K562 (cell line): ENCODE results near the gene UBE2E2. TPM values are rescaled to one million over a fixed set of nuclear protein-coding genes. Genes with fewer than 3 reads are reported as not detected.

ENCODE experiments used
- ATAC-seq: fragments of 200-7000 bp; cut with Tn5 transposase; 3 replicates; pipeline ENCODE4 v1.9.1; 2020; ENCODE audit warnings: moderate library complexity
- BruUV-seq: library from RNA; stranded (reverse); fragments of 400-500 nt; replicated peaks from 2 replicates; lab custom pipeline; 2021; lab: Mats Ljungman, UMichigan
- CTCF ChIA-PET: fragments of 300-600 bp; formaldehyde crosslinking; extraction: SDS; loops from one replicate; lab custom pipeline; 2021; ENCODE audit warnings: low intra/inter-chr PET ratio; lab: Yijun Ruan, JAX
- POLR2A ChIA-PET: fragments of 300-600, 350-650 bp; sonication (Branson Sonifier 250); formaldehyde crosslinking; extraction: SDS; loops from one replicate; lab custom pipeline; 2021; ENCODE audit warnings: antibody characterized with exemption, inconsistent platforms; lab: Yijun Ruan, JAX
- DNase-seq, 4 experiments: peaks; one replicate each; pipeline versions ENCODE4 v3.0.0 to v3.0.0-alpha.2; 2011 to 2018; ENCODE audit warnings: low spot score in 3 of 4, mixed read lengths in 3 of 4; ENCODE audit errors: extremely low read depth in 1 of 4
- FAIRE-seq: peaks from 2 replicates; lab custom pipeline; 2011; peaks lifted over from hg19 to GRCh38; lab: Jason Lieb, UNC
- H2AFZ ChIP-seq: 2 replicates; pipeline ENCODE4 v1.6.0; 2011; ENCODE audit warnings: low read depth, low read length, control low read depth, inconsistent platforms
- H3K27ac ChIP-seq: fragments of 200-600 bp; 3 replicates; pipeline ENCODE4 v1.8.0; 2011; ENCODE audit warnings: low read depth, mild to moderate bottlenecking, control low read depth, inconsistent platforms, low read length, moderate library complexity, mixed read lengths; ENCODE audit errors: extremely low read depth
- H3K27me3 ChIP-seq, 2 experiments: fragments of 300-600 bp in 1 of 2; 2 replicates in 1 of 2; 3 replicates in 1 of 2; pipeline versions ENCODE4 v1.6.0 to v1.8.0; 2011; ENCODE audit warnings: inconsistent platforms in 2 of 2, low read length in 2 of 2, mild to moderate bottlenecking in 1 of 2, mixed read lengths in 1 of 2, moderate library complexity in 1 of 2; ENCODE audit not compliant: control insufficient read depth in 2 of 2, insufficient read depth in 2 of 2
- H3K36me3 ChIP-seq: fragments of 300-600 bp; 3 replicates; pipeline ENCODE4 v1.8.0; 2011; ENCODE audit warnings: mild to moderate bottlenecking, low read length, inconsistent platforms; ENCODE audit not compliant: control insufficient read depth, insufficient read depth
- H3K4me1 ChIP-seq, 2 experiments: fragments of 200-600 bp in 1 of 2; replicated peaks in 1 of 2; 2 replicates in 1 of 2; 3 replicates in 1 of 2; pipeline versions ENCODE4 v1.5.1 to v1.8.0; 2011; ENCODE audit warnings: inconsistent platforms in 2 of 2, low read length in 2 of 2, mild to moderate bottlenecking in 1 of 2, mixed read lengths in 1 of 2, moderate library complexity in 1 of 2; ENCODE audit not compliant: control insufficient read depth in 2 of 2, insufficient read depth in 2 of 2
- H3K4me2 ChIP-seq: 2 replicates; pipeline ENCODE4 v1.6.1; 2011; ENCODE audit warnings: low read length, control low read depth, inconsistent platforms, mixed read lengths; ENCODE audit not compliant: insufficient read depth
- H3K4me3 ChIP-seq: fragments of 200-600 bp; sonication (generic), shearing (Covaris generic); 2 replicates; pipeline ENCODE4 v1.5.1; 2016; ENCODE audit warnings: control low read depth, inconsistent platforms
- H3K79me2 ChIP-seq: fragments of 200-600 bp; 3 replicates; pipeline ENCODE4 v1.8.0; 2011; ENCODE audit warnings: low read length, inconsistent platforms; ENCODE audit not compliant: control insufficient read depth, insufficient read depth
- H3K9ac ChIP-seq, 2 experiments: 2 replicates each; pipeline versions ENCODE4 v1.6.0 to v1.6.1; 2011; ENCODE audit warnings: low read depth in 2 of 2, low read length in 2 of 2, control low read depth in 1 of 2, inconsistent platforms in 1 of 2, mild to moderate bottlenecking in 1 of 2, mixed read lengths in 1 of 2; ENCODE audit not compliant: insufficient read depth in 1 of 2
- H3K9me1 ChIP-seq: one replicate; pipeline ENCODE4 v1.6.0; 2011; ENCODE audit warnings: inconsistent platforms, mild to moderate bottlenecking, low read length, moderate library complexity; ENCODE audit not compliant: control insufficient read depth, insufficient read depth
- H3K9me3 ChIP-seq: replicated peaks from 2 replicates; pipeline ENCODE4 v1.5.1; 2011; ENCODE audit warnings: low read depth, low read length, inconsistent platforms; ENCODE audit not compliant: control insufficient read depth, insufficient read depth
- H4K20me1 ChIP-seq: replicated peaks from 2 replicates; pipeline ENCODE4 v1.6.1; 2011; ENCODE audit warnings: low read length, inconsistent platforms, mixed read lengths; ENCODE audit not compliant: control insufficient read depth, insufficient read depth
- CUX1 ChIP-seq: fragments of 200-800 bp; sonication (Bioruptor generic); IDR thresholded peaks from 2 replicates; pipeline ENCODE4 v1.6.1; 2016; ENCODE audit warnings: missing genetic modification characterization, missing compliant biosample characterization
- FIP1L1 ChIP-seq: fragments of 200-400 bp; formaldehyde crosslinking; IDR thresholded peaks from 2 replicates; pipeline ENCODE4 v1.6.1; 2018; ENCODE audit warnings: mild to moderate bottlenecking, low read depth, low read length; ENCODE audit not compliant: poor library complexity, severe bottlenecking
- HNRNPUL1 ChIP-seq: fragments of 200-400 bp; formaldehyde crosslinking; IDR thresholded peaks from 2 replicates; pipeline ENCODE4 v1.6.1; 2017; ENCODE audit warnings: low read length
- KDM2B ChIP-seq: fragments of 250-450 bp; sonication (Bioruptor Pico); IDR thresholded peaks from 2 replicates; pipeline ENCODE4 v1.8.0; 2021; ENCODE audit warnings: mild to moderate bottlenecking, moderate library complexity
- MCM5 ChIP-seq: fragments of 450-650 bp; IDR thresholded peaks from 2 replicates; pipeline ENCODE4 v1.6.1; 2016; ENCODE audit warnings: low read depth
- MEF2A ChIP-seq: IDR thresholded peaks from 2 replicates; pipeline ENCODE4 v1.6.1; 2011; ENCODE audit warnings: low read depth, mild to moderate bottlenecking, low read length, moderate library complexity; ENCODE audit not compliant: control insufficient read depth
- MTF1 ChIP-seq: fragments of 250-450 bp; sonication (Bioruptor Pico); IDR thresholded peaks from 2 replicates; pipeline ENCODE4 v1.9.0; 2021; ENCODE audit warnings: moderate library complexity, mild to moderate bottlenecking, inconsistent platforms, borderline replicate concordance
- MYNN ChIP-seq, 2 experiments: sonication (generic); formaldehyde crosslinking in 1 of 2; IDR thresholded peaks; 2 replicates each; pipeline versions ENCODE4 v1.5.0 to v1.6.1; 2016 to 2020; ENCODE audit warnings: antibody characterized with exemption in 1 of 2, missing genetic modification reagents in 1 of 2
- PHB2 ChIP-seq: fragments of 450-650 bp; IDR thresholded peaks from 2 replicates; pipeline ENCODE4 v1.6.1; 2017; ENCODE audit warnings: low read depth
- POLR3G ChIP-seq: IDR thresholded peaks from 2 replicates; pipeline ENCODE4 v1.6.1; 2011; ENCODE audit not compliant: insufficient read length, insufficient replicate concordance; ENCODE audit errors: extremely low read depth
- PTBP1 ChIP-seq: fragments of 200-400 bp; formaldehyde crosslinking; IDR thresholded peaks from 2 replicates; pipeline ENCODE4 v1.6.1; 2017; ENCODE audit warnings: low read depth, low read length
- RNF2 ChIP-seq: sonication (generic); IDR thresholded peaks from 2 replicates; pipeline ENCODE4 v1.6.1; 2016
- SREBF2 ChIP-seq: sonication (generic); formaldehyde crosslinking; IDR thresholded peaks from 2 replicates; pipeline ENCODE4 v1.4.0; 2020; ENCODE audit warnings: mild to moderate bottlenecking, missing genetic modification reagents
- ZBTB9 ChIP-seq: fragments of 450-650 bp; formaldehyde crosslinking; IDR thresholded peaks from 2 replicates; pipeline ENCODE4 v1.4.0; 2020; ENCODE audit warnings: mild to moderate bottlenecking, moderate library complexity
- ZC3H11A ChIP-seq: IDR thresholded peaks from 2 replicates; pipeline ENCODE4 v1.6.1; 2012; ENCODE audit warnings: low read depth, low read length, improper control_type of control experiment
- ZKSCAN1 ChIP-seq: fragments of 150-350 bp; IDR thresholded peaks from 2 replicates; pipeline ENCODE4 v1.6.1; 2016; ENCODE audit warnings: low read depth, low read length
- ZNF24 ChIP-seq: fragments of 450-650 bp; IDR thresholded peaks from 2 replicates; pipeline ENCODE4 v1.6.1; 2016
- WGBS: fragments of 100-300 bp; shearing (Covaris generic); methylation state at CpG from one replicate; pipeline ENCODE4 v1.1.6; 2016; ENCODE audit warnings: low coverage, mixed read lengths; ENCODE audit not compliant: insufficient coverage; ENCODE audit errors: missing lambda C conversion rate; 5-methylcytosine and 5-hydroxymethylcytosine counted together
- in situ Hi-C: fragments of 300-500 bp; cut with MboI; formaldehyde crosslinking; loops from 4 replicates; pipeline ENCODE4 v1.15.0; 2018; ENCODE audit warnings: inconsistent platforms, mixed read lengths
- intact Hi-C: fragments of 100-400 bp; cut with micrococcal nuclease; formaldehyde crosslinking; loops from 2 replicates; pipeline ENCODE4 v1.14.2; 2022
- polyA plus RNA-seq, 8 experiments: library from polyadenylated mRNA; depleted of rRNA in 4 of 8; stranded (reverse) in 5 of 8; unstranded in 3 of 8; fragments of >200 nt; fragmentation: Nextera tagmentation in 2 of 8; fragmentation: Illumina TruSeq in 1 of 8; extraction: Ambion mirVana in 2 of 8; extraction: Trizol in 1 of 8; gene quantifications; 2 replicates each; pipeline versions ENCODE4 v1.2.1 to v1.2.3, GENCODE V29; 2011 to 2014; ENCODE audit warnings: inconsistent platforms in 1 of 8, missing spikeins in 1 of 8
- total RNA-seq, 7 experiments: library from RNA; depleted of rRNA in 6 of 7; stranded (reverse); fragments of >200 nt in 6 of 7; fragmentation: Illumina TruSeq in 2 of 7; extraction: Trizol in 2 of 7; gene quantifications; 2 replicates each; pipeline versions ENCODE4 v1.2.1 to v1.2.3, GENCODE V29; 2011 to 2021; ENCODE audit warnings: low replicate concordance in 1 of 7

The UBE2E2 gene
- total and polyA plus RNA-seq, 9 of the 15 experiments (the other 6 are each of a cell fraction or from before 2014, with no cell fraction given), result 0.22 to 5.1 (median 1.9) TPM

- Histone ChIP-seq H3K4me2 (no peak overlapping the region), H3K27me3 (no peaks in the 10 kb centered on the region), H3K9me3 (no peaks in the 10 kb centered on the region), H3K36me3 (no peaks in the 10 kb centered on the region), H3K27ac (no peak overlapping the region), H3K4me1 (no peaks in the 10 kb centered on the region), H4K20me1 (no peaks in the 10 kb centered on the region), H3K4me3 (no peak overlapping the region), H3K79me2 (no peaks in the 10 kb centered on the region), H3K9me1 (no peaks in the 10 kb centered on the region), H2AFZ (no peak overlapping the region)
- no peak for DNase-seq
- in situ Hi-C loops, result no loop called here
- no TSS peak for BruUV-seq
- CTCF ChIA-PET, result no interaction called here
- no peak for ATAC-seq
- intact Hi-C loops, result no loop called here
- FAIRE-seq, result no peak
- no peak for TF ChIP-seq MCM5
- no peak for TF ChIP-seq SREBF2 (CRISPR knock-in tag)
- TF ChIP-seq ZKSCAN1, result no peak
- TF ChIP-seq CUX1 (CRISPR knock-in tag), result no peak
- no peak for TF ChIP-seq PHB2
- no peak for TF ChIP-seq PTBP1
- no peak for TF ChIP-seq HNRNPUL1
- TF ChIP-seq ZC3H11A, result no peak
- no peak for TF ChIP-seq KDM2B (CRISPR knock-in tag)
- no peak for TF ChIP-seq MYNN (IDR thresholded peaks at IDR 0.05)
- no peak for TF ChIP-seq MYNN (CRISPR knock-in tag; IDR thresholded peaks at IDR 0.05)
- TF ChIP-seq RNF2, result no peak
- no peak for TF ChIP-seq POLR3G
- no peak for TF ChIP-seq MTF1 (CRISPR knock-in tag)
- no peak for TF ChIP-seq ZNF24
- TF ChIP-seq ZBTB9 (CRISPR knock-in tag), result no peak
- no peak for TF ChIP-seq MEF2A
- TF ChIP-seq FIP1L1, result no peak
- TF ChIP-seq, all 486 proteins: peak for 0
- 0% methylated on average over 1 of the region's 1 CpG for WGBS
- no peak overlapping the region for H3K9ac ChIP-seq
- POLR2A ChIA-PET, result no interaction called here
Measured at GRCh38 chr3:23153436-23153835, 49.7 kb upstream of the UBE2E2 start.
